NCI-H460 (cell line): ENCODE results near the gene TSPAN7. TPM values are rescaled to one million over a fixed set of nuclear protein-coding genes. Genes with fewer than 3 reads are reported as not detected.
A peak's percentile ranks its signal among the peaks of the same experiment; 100 is the strongest.

Source experiments
- DNase-seq: peaks from one replicate; pipeline ENCODE4 v3.0.0-alpha.2; 2016; ENCODE audit warnings: low read depth; ENCODE audit errors: extremely low read depth
- polyA plus RNA-seq: library from polyadenylated mRNA; depleted of rRNA; stranded (reverse); fragments of >200 nt; gene quantifications from 2 replicates; pipeline ENCODE4 v1.2.3, GENCODE V29; 2014; cell fraction: nucleus; rRNA removed
- total RNA-seq: library from RNA; depleted of rRNA; stranded (reverse); fragments of >200 nt; shearing (Covaris generic); gene quantifications from 2 replicates; pipeline ENCODE4 v1.2.3, GENCODE V29; 2014; rRNA removed

TSPAN7 gene
- 73.1 and 77.5 TPM in 2 replicates for total RNA-seq
- polyA plus RNA-seq: 37.2 and 40.2 TPM in 2 replicates

- peak; percentile 78 for DNase-seq
These were observed at the start of gene TSPAN7 for GRCh38 chrX:38561126-38561868. TSPAN7 (plus strand) TSS chrX:38561542; CDS start chrX:38561547, 5 bp downstream.

GRCh38 chrX:38513112-38513742, 48.1 kb upstream of the TSPAN7 start:
- DNase-seq: peak; percentile 34

GRCh38 chrX:38514016-38514854, 47.1 kb upstream of the TSPAN7 start:
- peak; percentile 62 for DNase-seq

- no peak for DNase-seq
These were observed 46.1 kb upstream of the TSPAN7 start for GRCh38 chrX:38515291-38515690.

- DNase-seq: no peak
These were observed 45.1 kb upstream of the TSPAN7 start for GRCh38 chrX:38516196-38516774.

GRCh38 chrX:38519651-38520050, 41.7 kb upstream of the TSPAN7 start:
- DNase-seq: no peak

- no peak for DNase-seq
These were observed 23.2 kb upstream of the TSPAN7 start for GRCh38 chrX:38538134-38538533.

GRCh38 chrX:38539748-38540147, 21.6 kb upstream of the TSPAN7 start:
- no peak for DNase-seq

GRCh38 chrX:38548508-38548907, 12.8 kb upstream of the TSPAN7 start:
- DNase-seq: no peak

GRCh38 chrX:38552721-38553120, 8.6 kb upstream of the TSPAN7 start:
- no peak for DNase-seq

- no peak for DNase-seq
These were observed 2.7 kb upstream of the TSPAN7 start for GRCh38 chrX:38558686-38559085.

GRCh38 chrX:38560776-38561125, 591 bp upstream of the TSPAN7 start:
- no peak for DNase-seq

- DNase-seq: peak; percentile 28
These were observed 793 bp downstream of the TSPAN7 start for GRCh38 chrX:38561951-38562719.

- no peak for DNase-seq
These were observed 1.7 kb downstream of the TSPAN7 start for GRCh38 chrX:38563030-38563429.

GRCh38 chrX:38570396-38570795, 9.1 kb downstream of the TSPAN7 start:
- peak; percentile 47 for DNase-seq

- DNase-seq: no peak
These were observed 9.7 kb downstream of the TSPAN7 start for GRCh38 chrX:38571058-38571457.

GRCh38 chrX:38574858-38575257, 13.5 kb downstream of the TSPAN7 start:
- DNase-seq: no peak

GRCh38 chrX:38575888-38576287, 14.5 kb downstream of the TSPAN7 start:
- DNase-seq: no peak

GRCh38 chrX:38577738-38578137, 16.4 kb downstream of the TSPAN7 start:
- DNase-seq: no peak

- DNase-seq: no peak
These were observed 16.8 kb downstream of the TSPAN7 start for GRCh38 chrX:38578167-38578566.
